Stimulated activated CD4-positive, alpha-beta T cell treated with anti-CD3 and anti-CD28 coated beads, Interleukin-2, amount 100 ng/mL, for 24 hours (primary cell): ENCODE data around the gene COPS9.
A peak's percentile ranks its signal among the peaks of the same experiment; 100 is the strongest.

Source experiments
- DNase-seq, 2 donors: peaks; one replicate each; pipeline ENCODE4 v3.0.0-alpha.2; 2020

Gene COPS9

GRCh38 chr2:240147382-240147781 is 11.3 kb upstream of the COPS9 start:
- no peak for DNase-seq

GRCh38 chr2:240146627-240147278 is 10.6 kb upstream of the COPS9 start:
- no peak for DNase-seq

- DNase-seq = no peak
These were observed 10.0 kb upstream of the COPS9 start for GRCh38 chr2:240146141-240146561.

- DNase-seq = no peak
These were observed 9.4 kb upstream of the COPS9 start for GRCh38 chr2:240145461-240145860.

GRCh38 chr2:240144649-240145261 is 8.7 kb upstream of the COPS9 start:
- DNase-seq = no peak

GRCh38 chr2:240143801-240144648 is 7.9 kb upstream of the COPS9 start:
- peak; percentile 86 to 89 for DNase-seq

GRCh38 chr2:240143276-240143675 is 7.2 kb upstream of the COPS9 start:
- no peak for DNase-seq

- DNase-seq = no peak
These were observed 6.8 kb upstream of the COPS9 start for GRCh38 chr2:240142859-240143258.

GRCh38 chr2:240142256-240142775 is 6.2 kb upstream of the COPS9 start:
- DNase-seq = no peak

- no peak for DNase-seq
These were observed 5.6 kb upstream of the COPS9 start for GRCh38 chr2:240141736-240142135.

- no peak for DNase-seq
These were observed 4.8 kb upstream of the COPS9 start for GRCh38 chr2:240140920-240141319.

- no peak for DNase-seq
These were observed 4.4 kb upstream of the COPS9 start, which contains the start of gene OTOS for GRCh38 chr2:240140511-240140910. Gene OTOS, minus strand, starts transcription at chr2:240140658. Its CDS starts 332 bp downstream, at chr2:240140326.

- DNase-seq = no peak
These were observed 3.7 kb upstream of the COPS9 start for GRCh38 chr2:240139666-240140393.

- DNase-seq = peak in 1 of 2 donors; percentile 14
These were observed 2.9 kb upstream of the COPS9 start for GRCh38 chr2:240139011-240139441.

GRCh38 chr2:240138254-240138984 is 2.3 kb upstream of the COPS9 start:
- peak in 1 of 2 donors; percentile 9 for DNase-seq

GRCh38 chr2:240137596-240138253 is 1.6 kb upstream of the COPS9 start:
- peak in 1 of 2 donors; percentile 16 for DNase-seq

GRCh38 chr2:240136671-240137292 is 677 bp upstream of the COPS9 start:
- peak; percentile 36 to 52 for DNase-seq

GRCh38 chr2:240135706-240136012 is 446 bp downstream of the COPS9 start:
- no peak for DNase-seq

- DNase-seq = no peak
These were observed 1.1 kb downstream of the COPS9 start for GRCh38 chr2:240134956-240135520.

GRCh38 chr2:240134466-240134865 is 1.6 kb downstream of the COPS9 start:
- no peak for DNase-seq

GRCh38 chr2:240133401-240133800 is 2.7 kb downstream of the COPS9 start:
- no peak for DNase-seq
